ENCODE measurements around the gene HMCN1. TPM values are rescaled to one million over a fixed set of nuclear protein-coding genes. Genes with fewer than 3 reads are reported as not detected.

Gene HMCN1
- total RNA-seq, 1 experiment from 2014 or later, result 0.31 TPM

- H4K20me1 ChIP-seq (ENCODE audit: insufficient read depth), result no peaks in the 10 kb centered on the region
- H3K27me3 ChIP-seq (ENCODE audit: insufficient read depth, low read depth), result no peaks in the 10 kb centered on the region
- H3K36me3 ChIP-seq (ENCODE audit: low read depth), result no peaks in the 10 kb centered on the region
- no TSS peak for BruUV-seq (replicated peaks)
- no peak overlapping the region for H3K4me3 ChIP-seq
- H3K79me2 ChIP-seq (ENCODE audit: low read depth), result no peaks in the 10 kb centered on the region
- no peak for DNase-seq
- H3K4me1 ChIP-seq (replicated peaks; ENCODE audit: insufficient read depth), result no peaks in the 10 kb centered on the region
- no peaks in the 10 kb centered on the region; the same call in 1 of the 2 replicates for H3K9me2 ChIP-seq (ENCODE audit: insufficient read depth)
- H3K9me3 ChIP-seq (ENCODE audit: insufficient read depth, low read depth), result no peaks in the 10 kb centered on the region
- no peak overlapping the region for H3K27ac ChIP-seq
- intact Hi-C loops (cut with micrococcal nuclease; ENCODE audit: unreplicated experiment), result no loop called here
- no peak overlapping the region for H2AFZ ChIP-seq
- no peak overlapping the region for H3K4me2 ChIP-seq
- H3F3A ChIP-seq (ENCODE audit: insufficient read depth, low read depth), result no peaks in the 10 kb centered on the region
- POLR2A ChIA-PET (ENCODE audit: unreplicated experiment), result no interaction called here
- TF ChIP-seq EZH2 (IDR thresholded peaks at IDR 0.05; ENCODE audit: low read depth), result no peak
- TF ChIP-seq CTCF (conservative IDR thresholded peaks at IDR 0.05), result no peak
- CTCF ChIA-PET, result no interaction called here
Observed at GRCh38 chr1:185871627-185872150, 137.5 kb downstream of the HMCN1 start.

- intact Hi-C loops (cut with micrococcal nuclease; ENCODE audit: unreplicated experiment), result no loop called here
- Histone ChIP-seq H3K36me3 (ENCODE audit: low read depth) (no peaks in the 10 kb centered on the region), H3K4me3 (no peak overlapping the region), H3K4me2 (no peak overlapping the region), H3K79me2 (ENCODE audit: low read depth) (no peaks in the 10 kb centered on the region), H3K4me1 (replicated peaks; ENCODE audit: insufficient read depth) (no peaks in the 10 kb centered on the region), H3K9me2 (ENCODE audit: insufficient read depth) (no peaks in the 10 kb centered on the region; the same call in 1 of the 2 replicates), H3K9me3 (ENCODE audit: insufficient read depth, low read depth) (no peaks in the 10 kb centered on the region), H4K20me1 (ENCODE audit: insufficient read depth) (no peaks in the 10 kb centered on the region), H3K27ac (no peak overlapping the region), H3K27me3 (ENCODE audit: insufficient read depth, low read depth) (no peaks in the 10 kb centered on the region), H3F3A (ENCODE audit: insufficient read depth, low read depth) (no peaks in the 10 kb centered on the region), H2AFZ (no peak overlapping the region)
- CTCF ChIA-PET, result no interaction called here
- DNase-seq, result no peak
- TF ChIP-seq EZH2 (IDR thresholded peaks at IDR 0.05; ENCODE audit: low read depth), result no peak
- POLR2A ChIA-PET (ENCODE audit: unreplicated experiment), result no interaction called here
- BruUV-seq (replicated peaks), result no TSS peak
Observed at GRCh38 chr1:185874246-185874645, 140.1 kb downstream of the HMCN1 start.

DNA sequence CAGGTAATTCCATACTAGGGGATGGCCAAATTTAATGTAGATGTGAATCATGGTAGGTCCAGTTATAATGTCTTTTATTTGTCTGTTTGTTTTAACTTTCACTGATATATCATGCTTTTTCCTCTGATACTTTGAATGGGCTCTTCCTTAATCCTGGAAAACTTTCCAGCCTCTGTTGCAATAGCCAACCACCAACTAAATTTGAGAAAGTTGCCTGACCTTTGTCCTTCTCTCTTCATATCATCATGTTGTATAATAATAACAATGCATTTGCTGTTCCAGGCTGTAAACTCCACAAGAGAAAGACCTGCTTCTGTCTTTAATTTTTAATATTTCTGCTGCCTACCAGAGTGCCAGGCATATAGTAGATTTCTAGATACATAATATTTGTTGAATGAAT lies 146.1 kb downstream of the HMCN1 start:
- Histone ChIP-seq H3K27ac (no peak overlapping the region), H3K4me1 (replicated peaks; ENCODE audit: insufficient read depth) (no peaks in the 10 kb centered on the region), H3K4me2 (no peak overlapping the region), H3K27me3 (ENCODE audit: insufficient read depth, low read depth) (no peaks in the 10 kb centered on the region), H3F3A (ENCODE audit: insufficient read depth, low read depth) (no peaks in the 10 kb centered on the region), H3K79me2 (ENCODE audit: low read depth) (no peaks in the 10 kb centered on the region), H3K9me2 (ENCODE audit: insufficient read depth) (no peaks in the 10 kb centered on the region), H3K9me3 (ENCODE audit: insufficient read depth, low read depth) (no peaks in the 10 kb centered on the region; the same call in 1 of the 2 replicates), H4K20me1 (ENCODE audit: insufficient read depth) (no peaks in the 10 kb centered on the region), H2AFZ (no peak overlapping the region), H3K36me3 (ENCODE audit: low read depth) (no peaks in the 10 kb centered on the region), H3K4me3 (no peak overlapping the region)
- CTCF ChIA-PET, result no interaction called here
- no peak for DNase-seq
- intact Hi-C loops (cut with micrococcal nuclease; ENCODE audit: unreplicated experiment), result no loop called here
- no TSS peak for BruUV-seq (replicated peaks)
- TF ChIP-seq EZH2 (IDR thresholded peaks at IDR 0.05; ENCODE audit: low read depth), result no peak
- no peak for TF ChIP-seq CTCF (conservative IDR thresholded peaks at IDR 0.05)
- POLR2A ChIA-PET (ENCODE audit: unreplicated experiment), result no interaction called here

GRCh38 chr1:185880779-185881333 lies 146.7 kb downstream of the HMCN1 start:
- H3K4me2 ChIP-seq, result no peak overlapping the region
- BruUV-seq (replicated peaks), result no TSS peak
- no peaks in the 10 kb centered on the region for H4K20me1 ChIP-seq (ENCODE audit: insufficient read depth)
- H3K36me3 ChIP-seq (ENCODE audit: low read depth), result no peaks in the 10 kb centered on the region
- H3K4me1 ChIP-seq (replicated peaks; ENCODE audit: insufficient read depth), result no peaks in the 10 kb centered on the region
- no peak for TF ChIP-seq EZH2 (IDR thresholded peaks at IDR 0.05; ENCODE audit: low read depth)
- TF ChIP-seq CTCF (conservative IDR thresholded peaks at IDR 0.05), result no peak
- no peaks in the 10 kb centered on the region for H3F3A ChIP-seq (ENCODE audit: insufficient read depth, low read depth)
- H3K9me2 ChIP-seq (ENCODE audit: insufficient read depth), result no peaks in the 10 kb centered on the region
- H3K9me3 ChIP-seq (ENCODE audit: insufficient read depth, low read depth), result no peaks in the 10 kb centered on the region; the same call in 1 of the 2 replicates
- no peak overlapping the region for H2AFZ ChIP-seq
- ChIA-PET POLR2A (ENCODE audit: unreplicated experiment) (no interaction called here), CTCF (no interaction called here)
- no peak overlapping the region for H3K4me3 ChIP-seq
- DNase-seq, result no peak
- intact Hi-C loops (cut with micrococcal nuclease; ENCODE audit: unreplicated experiment), result no loop called here
- no peaks in the 10 kb centered on the region for H3K27me3 ChIP-seq (ENCODE audit: insufficient read depth, low read depth)
- no peak overlapping the region for H3K27ac ChIP-seq
- H3K79me2 ChIP-seq (ENCODE audit: low read depth), result no peaks in the 10 kb centered on the region
